ENCODE results near the gene SLC35F1. TPM values are rescaled to one million over a fixed set of nuclear protein-coding genes. Genes with fewer than 3 reads are reported as not detected.

SLC35F1 gene
- total RNA-seq, 1 experiment from 2014 or later = 4.3 TPM

GRCh38 chr6:118334634-118335033 is 427.6 kb downstream of the SLC35F1 start:
- Mint-ChIP-seq H3K4me3 (no peak overlapping the region), H3K9me3 (peaks cover 8 to 9% of the 10 kb centered on the region in 2 experiments; a peak in 4 of 5 replicates), H3K27ac (no peak overlapping the region), H3K27me3 (ENCODE audit: low read depth) (no peaks in the 10 kb centered on the region; the same call in 1 of the 2 replicates), H3K4me1 (no peaks in the 10 kb centered on the region), H3K36me3 (ENCODE audit: insufficient read depth in 1 of 3, low read depth in 3 of 3) (peaks cover 0 to 2% (median 0%) of the 10 kb centered on the region in 3 experiments; a peak in 2 of 7 replicates)
- H2AK5ac ChIP-seq (ENCODE audit: insufficient read length, low read length) = no peak overlapping the region
- H3K23me2 ChIP-seq (ENCODE audit: insufficient read length, low read depth, low read length, poor library complexity, severe bottlenecking) = no peaks in the 10 kb centered on the region
- no peaks in the 10 kb centered on the region for H3K27me3 ChIP-seq (ENCODE audit: insufficient read depth, low read length)
- no peak overlapping the region for H3K56ac ChIP-seq (ENCODE audit: insufficient read length, low read depth, low read length)
- H3K79me1 ChIP-seq (ENCODE audit: insufficient read depth, low read depth, low read length, poor library complexity, severe bottlenecking) = no peaks in the 10 kb centered on the region
- H4K91ac ChIP-seq (ENCODE audit: insufficient read length, low read depth, low read length) = no peak overlapping the region
- H4K5ac ChIP-seq (ENCODE audit: insufficient read length, low read depth, low read length) = no peak overlapping the region
- no peak overlapping the region for H3K9ac ChIP-seq (ENCODE audit: extremely low read depth, insufficient read length, low read length)
- no peak overlapping the region for H2BK15ac ChIP-seq (ENCODE audit: low read depth, low read length)
- no peaks in the 10 kb centered on the region for H3K4me1 ChIP-seq (ENCODE audit: insufficient read depth, low read length)
- H3T11ph ChIP-seq (ENCODE audit: low read length) = no peak overlapping the region
- no peak overlapping the region for H4K8ac ChIP-seq (replicated peaks; ENCODE audit: insufficient read length, low read depth, low read length)
- H4K20me1 ChIP-seq (ENCODE audit: control insufficient read depth, insufficient read depth, insufficient read length) = no peaks in the 10 kb centered on the region
- no peak overlapping the region for H2BK12ac ChIP-seq (ENCODE audit: insufficient read length, low read depth, low read length)
- no peak overlapping the region for H2BK120ac ChIP-seq (ENCODE audit: low read depth, low read length, poor library complexity, severe bottlenecking)
- no peaks in the 10 kb centered on the region for H3K9me3 ChIP-seq (ENCODE audit: control insufficient read depth, low read depth, low read length)
- DNase-seq = no peak
- no peak overlapping the region for H3K27ac ChIP-seq (ENCODE audit: insufficient read length, low read depth, low read length)
- no peak overlapping the region for H2BK5ac ChIP-seq (ENCODE audit: insufficient read length, low read length)
- no peak overlapping the region for H3K14ac ChIP-seq (ENCODE audit: insufficient read depth, low read length)
- H3K23ac ChIP-seq (ENCODE audit: insufficient read length, low read depth, low read length) = no peak overlapping the region
- WGBS (ENCODE audit: extremely low coverage, insufficient read length, low lambda C conversion rate) = no CpG with 5 or more reads among the region's 1 CpG
- no peak overlapping the region for H2BK20ac ChIP-seq (ENCODE audit: low read depth, low read length, poor library complexity, severe bottlenecking)
- no peak overlapping the region for H3K18ac ChIP-seq (ENCODE audit: insufficient read length, low read depth, low read length)
- H3K79me2 ChIP-seq (ENCODE audit: insufficient read depth, low read length) = no peaks in the 10 kb centered on the region
- TF ChIP-seq, protein P1, sequence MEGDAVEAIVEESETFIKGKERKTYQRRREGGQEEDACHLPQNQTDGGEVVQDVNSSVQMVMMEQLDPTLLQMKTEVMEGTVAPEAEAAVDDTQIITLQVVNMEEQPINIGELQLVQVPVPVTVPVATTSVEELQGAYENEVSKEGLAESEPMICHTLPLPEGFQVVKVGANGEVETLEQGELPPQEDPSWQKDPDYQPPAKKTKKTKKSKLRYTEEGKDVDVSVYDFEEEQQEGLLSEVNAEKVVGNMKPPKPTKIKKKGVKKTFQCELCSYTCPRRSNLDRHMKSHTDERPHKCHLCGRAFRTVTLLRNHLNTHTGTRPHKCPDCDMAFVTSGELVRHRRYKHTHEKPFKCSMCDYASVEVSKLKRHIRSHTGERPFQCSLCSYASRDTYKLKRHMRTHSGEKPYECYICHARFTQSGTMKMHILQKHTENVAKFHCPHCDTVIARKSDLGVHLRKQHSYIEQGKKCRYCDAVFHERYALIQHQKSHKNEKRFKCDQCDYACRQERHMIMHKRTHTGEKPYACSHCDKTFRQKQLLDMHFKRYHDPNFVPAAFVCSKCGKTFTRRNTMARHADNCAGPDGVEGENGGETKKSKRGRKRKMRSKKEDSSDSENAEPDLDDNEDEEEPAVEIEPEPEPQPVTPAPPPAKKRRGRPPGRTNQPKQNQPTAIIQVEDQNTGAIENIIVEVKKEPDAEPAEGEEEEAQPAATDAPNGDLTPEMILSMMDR (conservative IDR thresholded peaks at IDR 0.05) = no peak
- H2AFZ ChIP-seq (ENCODE audit: low read length) = no peak overlapping the region
- H3K4me2 ChIP-seq (ENCODE audit: insufficient read depth, insufficient read length, low read length) = no peak overlapping the region
- no peak overlapping the region for H3K4ac ChIP-seq (ENCODE audit: low read depth, low read length)
